GM20431 (cell line): ENCODE results near the gene PRPF39.
"Not testable (repeated sequence)": the region's sequence is repeated elsewhere in the genome, so short reads cannot be mapped to it uniquely, and the experiment has no call there.

Experiments
- in situ Hi-C: fragments of 300-500 bp; cut with MseI, MboI; formaldehyde crosslinking; loops from one replicate; pipeline ENCODE4 v1.15.0; 2020; ENCODE audit warnings: low sequenced_read_pairs; ENCODE audit not compliant: unreplicated experiment

Gene PRPF39

GRCh38 chr14:45134051-45134958 lies 50.4 kb downstream of the PRPF39 start, which contains the start of gene FKBP3:
Gene FKBP3 (minus strand): TSS chr14:45134481. CDS start chr14:45134456, 25 bp downstream.
- in situ Hi-C loops: no loop called here

DNA sequence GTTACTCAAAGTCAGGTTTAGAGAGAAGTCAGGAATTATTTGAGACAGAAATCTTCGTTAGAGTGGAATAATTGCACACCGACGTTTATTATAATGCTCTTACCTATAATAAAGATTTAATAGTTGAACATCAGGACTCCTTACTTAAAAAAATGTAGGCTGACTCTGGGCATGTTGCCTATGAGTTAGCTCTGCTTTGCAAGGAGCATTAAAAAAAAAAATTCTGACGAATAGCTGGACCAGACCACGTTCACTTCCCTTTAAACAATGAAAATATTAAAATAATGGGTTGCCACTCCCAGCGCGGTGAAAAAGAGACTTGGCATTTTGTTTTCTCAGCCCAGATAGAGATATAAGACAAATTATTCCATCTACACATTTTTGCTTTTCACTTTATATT lies 51.2 kb downstream of the PRPF39 start:
- in situ Hi-C loops: no loop called here

DNA sequence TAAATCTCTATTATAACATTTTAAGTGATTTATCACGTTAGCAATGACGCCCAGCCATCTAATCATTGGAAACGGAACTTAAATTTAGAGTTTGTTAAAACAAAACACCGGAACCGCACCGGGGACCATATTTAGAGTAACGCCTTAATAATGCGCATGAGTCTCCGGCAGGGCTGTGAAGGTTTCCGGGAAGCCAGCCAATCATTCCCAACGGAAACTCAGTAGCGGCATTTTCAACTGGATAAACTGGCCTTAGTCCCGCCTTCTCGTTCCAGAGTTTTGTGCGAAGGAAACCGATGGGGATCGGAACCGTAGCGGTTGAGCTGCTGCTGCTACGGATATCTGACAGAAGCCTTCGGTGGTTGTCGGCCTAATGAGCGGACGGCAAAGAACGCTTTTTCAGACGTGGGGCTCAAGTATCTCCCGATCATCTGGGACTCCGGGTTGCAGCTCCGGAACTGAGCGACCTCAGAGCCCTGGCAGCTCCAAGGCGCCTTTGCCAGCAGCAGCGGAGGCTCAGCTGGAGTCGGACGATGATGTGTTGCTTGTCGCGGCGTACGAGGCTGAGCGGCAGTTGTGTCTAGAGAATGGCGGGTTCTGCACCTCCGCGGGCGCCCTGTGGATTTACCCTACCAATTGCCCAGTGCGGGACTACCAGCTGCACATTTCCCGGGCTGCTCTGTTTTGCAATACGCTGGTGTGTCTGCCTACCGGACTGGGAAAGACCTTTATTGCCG lies 51.9 kb downstream of the PRPF39 start, which contains the start of gene FANCM:
TSS of gene FANCM (plus strand) at position 272 of the 737 bp plus-strand sequence. CDS start at position 374, 102 bp downstream.
- in situ Hi-C loops: no loop called here

- in situ Hi-C loops: no loop called here
Measured at GRCh38 chr14:45136399-45136798, 52.5 kb downstream of the PRPF39 start.

GRCh38 chr14:45140661-45141187 lies 56.8 kb downstream of the PRPF39 start:
- in situ Hi-C loops: no loop called here

DNA sequence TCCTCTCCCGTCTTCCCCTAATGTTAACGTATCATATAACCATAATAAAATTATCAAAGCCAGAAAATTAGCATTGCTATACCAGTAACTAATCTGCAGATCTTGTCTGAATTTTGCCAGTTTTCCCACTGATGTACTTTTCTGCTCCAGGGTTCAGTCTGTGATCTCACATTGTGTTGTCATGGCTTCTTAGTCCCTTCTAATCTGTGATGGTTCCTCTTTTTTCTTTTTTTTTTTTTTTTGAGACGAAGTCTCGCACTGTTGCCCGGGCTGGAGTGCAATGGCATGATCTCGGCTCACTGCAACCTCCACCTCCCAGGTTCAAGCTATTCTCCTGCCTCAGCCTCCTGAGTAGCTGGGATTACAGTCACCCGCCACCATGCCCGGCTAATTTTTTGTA lies 58.2 kb downstream of the PRPF39 start:
- in situ Hi-C loops: not testable (repeated sequence)

DNA sequence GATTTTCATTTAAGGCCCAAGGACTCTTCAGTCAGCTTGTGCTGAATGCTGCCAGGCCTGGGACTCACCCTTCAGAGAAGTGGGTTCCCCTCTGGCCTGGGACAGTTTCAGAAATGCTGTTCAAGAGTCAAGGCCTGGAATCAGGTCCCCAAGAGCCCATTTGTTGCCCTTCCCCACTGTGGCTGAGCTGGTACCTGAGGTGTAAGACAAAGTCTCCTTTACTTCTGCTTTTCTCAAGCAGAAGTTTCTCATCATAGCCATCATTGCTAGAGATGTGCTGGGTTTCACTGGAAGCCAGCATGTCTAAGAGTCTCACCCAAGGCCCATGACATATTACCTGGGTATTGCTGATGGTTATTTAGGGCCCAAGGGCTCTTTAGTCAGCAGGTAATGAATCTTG lies 60.7 kb downstream of the PRPF39 start:
- in situ Hi-C loops: no loop called here

DNA sequence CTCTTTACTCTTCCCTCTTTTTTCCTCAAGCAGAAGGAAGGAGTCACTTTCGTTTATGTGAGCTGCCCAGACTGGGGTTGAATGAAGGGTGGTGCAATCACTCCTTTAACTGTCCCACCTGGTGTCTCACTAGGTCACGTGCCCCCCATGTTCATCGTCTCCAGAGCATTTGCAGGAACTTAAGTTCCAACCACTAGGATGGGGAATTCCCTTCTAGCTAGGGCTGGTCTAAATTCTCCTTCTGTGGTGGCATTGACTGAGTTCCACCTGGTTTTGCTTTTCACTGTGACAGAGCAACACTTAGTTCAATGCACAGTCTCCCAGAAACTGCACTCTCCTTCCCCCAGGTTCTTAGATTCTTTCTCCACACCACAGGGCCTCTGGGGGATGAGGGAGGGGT lies 61.3 kb downstream of the PRPF39 start:
- in situ Hi-C loops: no loop called here

- in situ Hi-C loops: no loop called here
Measured at GRCh38 chr14:45149602-45150001, 65.7 kb downstream of the PRPF39 start.

GRCh38 chr14:45150386-45150890 lies 66.5 kb downstream of the PRPF39 start:
- in situ Hi-C loops: no loop called here

DNA sequence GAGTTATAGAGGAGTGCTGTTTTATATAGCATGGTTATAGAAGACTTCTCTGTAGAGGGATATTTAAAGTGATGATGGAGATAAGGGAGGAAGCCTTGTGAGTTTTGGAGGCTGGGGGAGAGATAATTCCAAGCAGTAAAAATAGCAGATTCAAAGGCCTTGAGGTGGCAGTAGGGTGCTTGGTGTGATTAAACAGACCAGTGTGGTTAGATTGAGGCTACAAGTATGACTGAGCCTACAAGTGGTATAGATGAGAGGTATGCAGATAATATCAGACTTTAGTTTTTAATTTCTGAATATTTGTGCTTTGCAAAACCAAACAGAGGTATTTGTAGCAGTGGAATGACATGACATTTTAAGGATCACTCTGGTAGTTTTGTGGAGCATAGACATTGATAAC lies 72.2 kb downstream of the PRPF39 start:
- in situ Hi-C loops: no loop called here
